Kidney capillary endothelial cell (primary cell): ENCODE measurements around the gene KRTAP29-1.
"Not testable (repeated sequence)": the region's sequence is repeated elsewhere in the genome, so short reads cannot be mapped to it uniquely, and the experiment has no call there.

Source experiments
- DNase-seq: peaks from one replicate; pipeline ENCODE4 v3.0.0-alpha.2; 2018; ENCODE audit warnings: low spot score

KRTAP29-1 gene

GRCh38 chr17:41298458-41299135 is 4.1 kb downstream of the KRTAP29-1 start:
- no peak for DNase-seq

- DNase-seq: no peak
Measured at GRCh38 chr17:41296846-41297245, 5.8 kb downstream of the KRTAP29-1 start.

- DNase-seq: no peak
Measured at GRCh38 chr17:41294016-41294415, 8.6 kb downstream of the KRTAP29-1 start.

- no peak for DNase-seq
Measured at GRCh38 chr17:41287050-41287449, 15.6 kb downstream of the KRTAP29-1 start.

- DNase-seq: no peak
Measured at GRCh38 chr17:41284546-41284945, 18.1 kb downstream of the KRTAP29-1 start.

- DNase-seq: no peak
Measured at GRCh38 chr17:41284043-41284442, 18.6 kb downstream of the KRTAP29-1 start.

- DNase-seq: no peak
Measured at GRCh38 chr17:41278176-41278955, 24.3 kb downstream of the KRTAP29-1 start.

GRCh38 chr17:41275648-41276190 is 26.9 kb downstream of the KRTAP29-1 start, which contains the start of gene KRTAP9-7:
KRTAP9-7 (plus strand) TSS chr17:41275698; CDS start chr17:41275698, 0 bp downstream.
- not testable (repeated sequence) for DNase-seq

GRCh38 chr17:41271858-41272257 is 30.8 kb downstream of the KRTAP29-1 start:
- DNase-seq: no peak

GRCh38 chr17:41271323-41271722 is 31.3 kb downstream of the KRTAP29-1 start:
- DNase-seq: not testable (repeated sequence)

GRCh38 chr17:41267711-41268110 is 34.9 kb downstream of the KRTAP29-1 start:
- no peak for DNase-seq

- no peak for DNase-seq
Measured at GRCh38 chr17:41265078-41265477, 37.6 kb downstream of the KRTAP29-1 start, which contains the start of gene KRTAP9-6. KRTAP9-6 (plus strand) TSS chr17:41265378; CDS start chr17:41265378, 0 bp downstream.

GRCh38 chr17:41264599-41264998 is 38.1 kb downstream of the KRTAP29-1 start:
- DNase-seq: no peak

- no peak for DNase-seq
Measured at GRCh38 chr17:41263212-41263611, 39.4 kb downstream of the KRTAP29-1 start.

GRCh38 chr17:41258406-41258805 is 44.2 kb downstream of the KRTAP29-1 start:
- no peak for DNase-seq

GRCh38 chr17:41256291-41256685 is 46.4 kb downstream of the KRTAP29-1 start:
- DNase-seq: no peak

GRCh38 chr17:41255381-41256290 is 47.0 kb downstream of the KRTAP29-1 start, which contains the start of gene KRTAP9-9:
KRTAP9-9 (plus strand) TSS chr17:41255384.
- DNase-seq: not testable (repeated sequence)

- DNase-seq: no peak
Measured at GRCh38 chr17:41254861-41255260, 47.8 kb downstream of the KRTAP29-1 start.
